Activated naive CD8-positive, alpha-beta T cell treated with anti-CD3 and anti-CD28 coated beads for 36 hours (primary cell): Measurements from ENCODE around the gene LRRC10. TPM values are rescaled to one million over a fixed set of nuclear protein-coding genes. Genes with fewer than 3 reads are reported as not detected.
A peak's percentile ranks its signal among the peaks of the same experiment; 100 is the strongest.

Experiments used
- DNase-seq: peaks from one replicate; pipeline ENCODE4 v3.0.0; 2021
- H3K27ac Mint-ChIP-seq: one replicate; pipeline ENCODE4 v1.8.0; 2022; ENCODE audit warnings: mild to moderate bottlenecking, moderate library complexity, mixed read lengths
- H3K27me3 Mint-ChIP-seq: one replicate; pipeline ENCODE4 v1.8.0; 2022; ENCODE audit warnings: mild to moderate bottlenecking, mixed read lengths
- H3K36me3 Mint-ChIP-seq: one replicate; pipeline ENCODE4 v1.8.0; 2021; ENCODE audit warnings: mild to moderate bottlenecking, mixed read lengths
- H3K4me1 Mint-ChIP-seq: one replicate; pipeline ENCODE4 v1.8.0; 2021; ENCODE audit warnings: mixed read lengths
- H3K4me3 Mint-ChIP-seq: one replicate; pipeline ENCODE4 v1.8.0; 2022; ENCODE audit warnings: mild to moderate bottlenecking, moderate library complexity, mixed read lengths
- H3K9me3 Mint-ChIP-seq: one replicate; pipeline ENCODE4 v1.8.0; 2022; ENCODE audit warnings: mixed read lengths
- total RNA-seq, 2 experiments: library from RNA; stranded (reverse); gene quantifications; one replicate each; pipeline ENCODE4 v1.2.3, GENCODE V29; 2021

The LRRC10 gene
- total RNA-seq, 2 experiments from 2014 or later: not detected

DNA sequence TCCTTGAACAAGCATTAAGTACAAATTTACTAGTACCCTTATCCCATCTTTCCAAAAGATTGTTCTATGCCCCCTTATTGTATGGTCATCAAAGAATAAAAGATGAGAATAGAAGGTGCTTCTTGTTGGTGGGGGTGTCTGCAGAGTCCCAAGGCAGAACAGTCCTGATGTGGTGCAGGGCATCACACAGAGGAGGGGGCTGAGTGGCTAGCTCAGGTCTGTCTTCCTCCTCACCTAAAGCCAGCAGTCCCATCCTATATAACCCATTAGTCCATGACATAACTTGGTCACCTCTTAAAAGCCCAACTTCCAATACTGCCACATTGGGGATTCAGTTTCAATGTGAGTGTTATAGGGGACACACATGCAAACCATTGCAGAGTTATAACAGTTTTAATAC lies 9.9 kb downstream of the LRRC10 start:
- Mint-ChIP-seq H3K27ac (no peak overlapping the region), H3K9me3 (no peaks in the 10 kb centered on the region), H3K27me3 (no peaks in the 10 kb centered on the region), H3K4me3 (no peak overlapping the region), H3K4me1 (peaks cover 12% of the 10 kb centered on the region), H3K36me3 (peaks cover 37% of the 10 kb centered on the region)
- no peak for DNase-seq

DNA sequence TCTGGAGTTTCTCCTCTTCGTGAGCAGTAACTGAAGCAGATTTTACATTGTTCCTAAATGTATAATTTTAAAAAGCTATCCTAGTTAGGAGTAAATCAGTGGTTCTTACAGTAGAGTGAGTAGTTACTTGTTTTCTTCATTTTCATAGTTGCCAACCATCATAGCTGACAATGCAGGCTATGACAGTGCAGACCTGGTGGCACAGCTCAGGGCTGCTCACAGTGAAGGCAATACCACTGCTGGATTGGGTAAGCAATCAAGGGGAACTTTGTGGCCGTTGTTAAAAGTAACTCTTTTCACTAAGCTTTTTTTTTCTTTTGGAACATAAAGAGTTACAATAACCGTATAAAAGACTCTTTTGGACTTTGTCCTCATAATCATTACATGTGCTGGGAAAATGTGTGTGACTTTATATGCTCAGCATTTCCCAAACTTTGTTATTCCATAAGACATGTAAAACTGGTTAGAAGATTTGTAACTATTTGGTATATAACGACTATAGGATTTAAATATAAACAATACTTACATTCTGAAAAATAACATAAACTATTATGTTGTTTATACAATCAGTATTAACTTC lies 12.4 kb downstream of the LRRC10 start:
- no peak overlapping the region for H3K27ac Mint-ChIP-seq
- no peaks in the 10 kb centered on the region for H3K9me3 Mint-ChIP-seq
- no peaks in the 10 kb centered on the region for H3K27me3 Mint-ChIP-seq
- DNase-seq: no peak
- peaks cover 20% of the 10 kb centered on the region for H3K4me1 Mint-ChIP-seq
- no peak overlapping the region for H3K4me3 Mint-ChIP-seq
- peaks cover 48% of the 10 kb centered on the region for H3K36me3 Mint-ChIP-seq

DNA sequence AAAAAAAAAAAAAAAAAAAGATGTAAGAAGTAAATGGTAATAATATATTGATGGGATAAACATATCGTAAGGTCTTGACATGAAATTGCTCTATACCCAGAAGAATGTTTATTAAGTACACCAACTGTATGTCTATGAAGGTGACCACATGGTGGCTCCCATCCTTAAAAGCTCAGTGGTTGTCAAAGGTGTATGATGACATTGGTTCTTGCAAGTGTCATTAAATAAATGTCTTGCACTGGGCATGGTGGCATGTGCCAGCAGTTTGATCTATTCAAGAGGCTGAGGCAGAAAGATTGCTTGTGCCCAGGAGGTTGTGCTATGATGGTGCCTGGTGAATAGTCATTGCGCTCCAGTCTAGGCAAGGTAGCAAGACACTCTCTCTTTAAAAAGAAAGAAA lies 15.0 kb downstream of the LRRC10 start:
- H3K27ac Mint-ChIP-seq: no peak overlapping the region

DNA sequence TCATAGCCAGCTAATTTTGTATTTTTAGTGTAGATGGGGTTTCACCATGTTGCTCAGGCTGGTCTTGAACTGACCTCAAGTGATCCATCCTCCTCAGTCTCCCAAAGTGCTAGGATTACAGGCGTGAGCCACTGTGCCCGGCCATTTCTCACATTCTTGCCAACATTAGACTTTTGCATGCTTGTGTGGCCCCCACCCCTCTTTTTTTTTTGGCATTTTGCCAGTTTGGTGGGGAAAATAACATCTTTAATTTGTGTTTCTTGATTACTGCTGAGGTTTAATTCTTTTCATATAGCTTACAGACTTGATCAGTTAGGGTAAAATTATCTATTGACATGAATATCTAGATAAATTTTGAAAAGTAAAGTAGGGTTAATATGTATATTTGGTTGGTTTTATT lies 21.6 kb downstream of the LRRC10 start:
- Mint-ChIP-seq H3K27ac (peak overlapping the region; percentile 25), H3K36me3 (peaks cover 56% of the 10 kb centered on the region), H3K4me3 (no peak overlapping the region), H3K4me1 (peaks cover 37% of the 10 kb centered on the region), H3K27me3 (no peaks in the 10 kb centered on the region), H3K9me3 (no peaks in the 10 kb centered on the region)
- no peak for DNase-seq

More for the DNA sequence above, 15.0 kb downstream of the LRRC10 start:
- no peaks in the 10 kb centered on the region for H3K9me3 Mint-ChIP-seq
- no peaks in the 10 kb centered on the region for H3K27me3 Mint-ChIP-seq
- peaks cover 40% of the 10 kb centered on the region for H3K36me3 Mint-ChIP-seq
- peaks cover 27% of the 10 kb centered on the region for H3K4me1 Mint-ChIP-seq
- no peak for DNase-seq
- no peak overlapping the region for H3K4me3 Mint-ChIP-seq

DNA sequence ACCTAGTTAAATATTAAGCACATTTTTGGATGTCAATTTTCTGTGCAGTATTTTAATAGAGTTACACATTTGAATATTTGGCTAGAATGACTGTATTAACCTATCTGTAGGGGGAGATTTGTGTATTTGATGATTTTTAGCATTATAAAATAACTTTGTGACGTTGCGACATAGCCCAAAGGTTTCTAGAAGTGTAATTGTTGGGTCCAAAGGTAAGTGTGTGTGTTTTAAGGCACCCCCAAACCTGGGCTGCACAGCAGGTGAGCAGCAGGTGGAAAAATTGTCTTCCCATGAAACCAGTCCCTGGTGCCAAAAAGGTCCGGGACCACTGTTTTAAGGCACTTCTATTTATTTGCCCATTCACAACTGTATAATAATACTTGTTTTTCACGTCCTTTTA lies 22.2 kb downstream of the LRRC10 start:
- no peak overlapping the region for H3K27ac Mint-ChIP-seq
- no peaks in the 10 kb centered on the region for H3K27me3 Mint-ChIP-seq
- H3K4me1 Mint-ChIP-seq: peaks cover 34% of the 10 kb centered on the region
- peaks cover 51% of the 10 kb centered on the region for H3K36me3 Mint-ChIP-seq
- no peak overlapping the region for H3K4me3 Mint-ChIP-seq
- no peak for DNase-seq
- H3K9me3 Mint-ChIP-seq: no peaks in the 10 kb centered on the region

DNA sequence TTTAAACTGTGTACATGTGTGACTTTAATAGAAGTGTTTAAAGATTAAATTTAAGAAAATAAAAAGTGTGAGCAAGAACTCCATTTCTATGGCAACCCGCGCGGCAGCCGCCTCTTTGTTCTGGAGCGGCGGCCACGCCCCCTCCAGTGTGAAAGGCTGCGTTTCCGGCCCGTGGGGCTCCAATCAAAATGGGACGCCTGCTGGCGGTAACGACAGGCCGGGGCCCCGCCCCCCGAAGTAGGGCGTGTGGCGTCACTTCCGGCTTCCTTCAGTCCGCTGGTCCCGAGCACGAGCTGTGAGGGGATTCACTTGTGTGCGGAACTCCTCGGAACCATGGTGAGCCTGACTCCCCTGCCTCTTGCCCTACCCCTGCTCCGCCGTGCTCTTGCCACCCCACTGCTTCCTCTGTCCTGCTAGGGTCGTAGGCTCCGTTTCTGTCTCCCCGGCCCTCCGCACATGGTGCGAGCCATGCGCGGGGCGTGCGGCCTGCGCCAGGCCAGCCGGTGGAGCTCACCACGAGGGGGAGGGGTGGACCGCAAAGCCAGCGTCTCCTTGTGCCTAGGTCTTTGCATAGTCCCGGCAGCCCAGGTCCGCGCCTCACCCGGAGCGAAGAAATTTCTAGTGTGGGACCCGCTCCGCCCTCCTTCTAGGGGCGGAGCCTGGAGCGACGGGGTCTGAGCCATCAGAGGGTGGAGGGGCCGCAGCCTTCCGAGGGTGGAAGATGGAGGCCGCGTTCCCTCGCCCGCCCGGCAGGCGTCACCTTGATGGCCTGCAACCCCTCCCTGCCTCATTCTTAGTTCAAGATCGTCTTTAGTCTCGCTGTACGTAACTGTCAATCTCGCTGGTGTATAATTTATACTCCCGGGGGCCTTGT lies 25.3 kb downstream of the LRRC10 start, which contains the start of gene CCT2:
Gene CCT2, plus strand, starts transcription at position 271 of the 874 bp plus-strand sequence. Its CDS starts 63 bp downstream, at position 334.
- DNase-seq: peak; percentile 96
- peaks cover 24% of the 10 kb centered on the region for H3K4me1 Mint-ChIP-seq
- no peaks in the 10 kb centered on the region for H3K9me3 Mint-ChIP-seq
- H3K27me3 Mint-ChIP-seq: no peaks in the 10 kb centered on the region
- peak within 1 kb of the TSS; percentile 99 for H3K27ac Mint-ChIP-seq
- H3K36me3 Mint-ChIP-seq: peaks cover 34% of the 10 kb centered on the region
- H3K4me3 Mint-ChIP-seq: peak within 1 kb of the TSS; percentile 89

DNA sequence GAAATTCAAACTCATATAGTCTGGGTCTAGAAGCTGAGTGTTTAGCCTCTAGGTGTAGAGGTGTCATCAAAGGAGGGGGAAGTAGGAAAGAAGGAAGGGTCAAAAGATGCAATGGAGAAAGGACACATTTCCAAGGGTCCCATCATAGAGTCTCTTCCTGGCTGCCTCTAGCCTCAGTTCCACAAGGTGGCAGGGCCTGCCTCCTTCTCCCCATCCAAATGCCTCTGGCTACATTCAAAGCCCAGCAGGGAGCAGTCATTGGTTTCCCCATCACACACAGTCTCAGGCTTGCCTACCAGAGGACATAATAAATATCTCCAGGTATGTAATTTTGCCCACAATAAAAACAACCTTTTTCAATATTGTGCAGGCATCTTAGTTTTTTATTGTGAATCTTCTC lies 27.5 kb downstream of the LRRC10 start:
- peaks cover 13% of the 10 kb centered on the region for H3K36me3 Mint-ChIP-seq
- H3K27me3 Mint-ChIP-seq: no peaks in the 10 kb centered on the region
- H3K9me3 Mint-ChIP-seq: no peaks in the 10 kb centered on the region
- no peak overlapping the region for H3K4me3 Mint-ChIP-seq
- H3K4me1 Mint-ChIP-seq: peaks cover 10% of the 10 kb centered on the region
- H3K27ac Mint-ChIP-seq: no peak overlapping the region
- DNase-seq: no peak

DNA sequence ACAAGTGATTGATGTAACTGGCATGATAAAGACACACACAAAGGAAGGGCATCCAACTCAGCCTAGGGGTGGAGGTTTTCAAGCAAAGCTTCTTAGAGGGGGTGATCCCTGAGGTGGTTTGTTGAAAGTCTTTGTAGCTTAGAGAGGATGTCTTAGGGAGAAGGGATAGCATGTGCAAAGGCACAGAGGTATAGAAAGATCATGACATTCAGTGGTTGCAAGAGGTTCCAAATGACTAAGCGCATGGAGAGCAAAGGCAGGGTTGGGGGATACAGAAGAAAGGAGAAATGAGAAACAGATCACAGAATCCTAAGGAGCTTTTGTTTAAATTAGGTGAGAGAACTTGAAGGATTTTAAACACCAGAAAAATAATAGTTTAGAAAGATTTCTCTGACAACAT lies 30.6 kb downstream of the LRRC10 start:
- Mint-ChIP-seq H3K4me3 (no peak overlapping the region), H3K9me3 (no peaks in the 10 kb centered on the region), H3K36me3 (peaks cover 1% of the 10 kb centered on the region), H3K4me1 (peaks cover 5% of the 10 kb centered on the region), H3K27me3 (no peaks in the 10 kb centered on the region), H3K27ac (no peak overlapping the region)
- DNase-seq: no peak

DNA sequence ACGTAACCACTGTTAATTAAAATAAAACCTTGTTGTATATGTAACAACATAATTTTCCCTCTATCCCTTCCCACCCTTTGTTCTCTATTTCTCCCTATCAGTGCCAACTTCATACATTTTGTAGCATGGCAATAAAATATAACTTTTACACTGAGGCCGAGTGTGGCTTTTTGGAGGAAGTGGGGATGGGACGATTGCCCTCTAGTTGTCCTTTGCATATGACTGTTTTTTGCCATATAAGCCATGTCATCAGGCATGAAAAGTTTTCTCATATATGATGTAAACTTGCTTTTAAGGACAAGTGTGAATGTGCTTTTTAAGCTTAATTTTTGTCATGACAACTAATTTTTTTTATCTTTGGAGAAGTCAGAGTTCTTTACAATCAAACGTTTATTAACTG lies 31.7 kb downstream of the LRRC10 start:
- Mint-ChIP-seq H3K27ac (no peak overlapping the region), H3K36me3 (peaks cover 3% of the 10 kb centered on the region), H3K27me3 (no peaks in the 10 kb centered on the region), H3K4me1 (peaks cover 6% of the 10 kb centered on the region), H3K9me3 (no peaks in the 10 kb centered on the region), H3K4me3 (no peak overlapping the region)
- no peak for DNase-seq

DNA sequence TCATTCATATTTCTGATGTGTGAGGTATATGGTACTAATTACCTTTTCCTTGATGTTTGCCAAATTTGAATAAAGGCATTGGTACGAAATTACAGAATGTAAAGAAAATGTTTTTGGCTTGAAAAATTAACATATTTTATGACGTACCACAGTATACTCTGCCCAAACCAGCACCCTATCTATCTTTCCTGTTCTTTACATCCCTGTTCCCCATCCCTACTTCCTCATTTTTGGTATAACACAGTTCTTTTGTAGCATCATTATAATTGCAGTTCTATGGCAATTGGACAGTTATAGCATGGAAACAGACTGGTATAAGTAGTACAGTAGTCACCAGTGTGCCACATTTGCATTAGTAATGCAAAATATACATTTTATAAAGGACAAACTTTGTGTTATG lies 32.4 kb downstream of the LRRC10 start:
- Mint-ChIP-seq H3K36me3 (peaks cover 6% of the 10 kb centered on the region), H3K4me3 (no peak overlapping the region), H3K27ac (no peak overlapping the region), H3K9me3 (no peaks in the 10 kb centered on the region), H3K4me1 (peaks cover 9% of the 10 kb centered on the region), H3K27me3 (no peaks in the 10 kb centered on the region)
- DNase-seq: no peak

DNA sequence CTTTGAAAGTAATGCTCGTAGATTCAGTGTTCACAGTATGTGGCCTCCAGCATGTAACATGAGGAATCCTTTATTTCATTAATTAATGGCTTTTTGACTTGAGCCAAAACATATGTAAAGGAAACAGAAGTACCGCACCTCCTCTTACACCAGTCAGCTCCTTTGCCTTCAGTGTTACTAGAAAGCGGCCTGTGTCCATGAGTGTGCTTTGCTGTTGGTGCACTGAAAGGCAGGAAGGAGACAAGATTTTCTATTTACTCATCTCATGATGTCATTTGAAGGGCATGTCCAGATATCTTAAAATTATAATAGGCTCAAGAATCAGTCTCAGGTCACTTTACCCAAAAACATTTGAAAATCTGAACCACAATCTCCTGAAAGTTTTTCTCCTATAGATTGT lies 35.4 kb downstream of the LRRC10 start:
- Mint-ChIP-seq H3K4me1 (peaks cover 9% of the 10 kb centered on the region), H3K36me3 (peaks cover 9% of the 10 kb centered on the region), H3K27me3 (no peaks in the 10 kb centered on the region), H3K4me3 (no peak overlapping the region), H3K9me3 (no peaks in the 10 kb centered on the region), H3K27ac (no peak overlapping the region)
- no peak for DNase-seq

DNA sequence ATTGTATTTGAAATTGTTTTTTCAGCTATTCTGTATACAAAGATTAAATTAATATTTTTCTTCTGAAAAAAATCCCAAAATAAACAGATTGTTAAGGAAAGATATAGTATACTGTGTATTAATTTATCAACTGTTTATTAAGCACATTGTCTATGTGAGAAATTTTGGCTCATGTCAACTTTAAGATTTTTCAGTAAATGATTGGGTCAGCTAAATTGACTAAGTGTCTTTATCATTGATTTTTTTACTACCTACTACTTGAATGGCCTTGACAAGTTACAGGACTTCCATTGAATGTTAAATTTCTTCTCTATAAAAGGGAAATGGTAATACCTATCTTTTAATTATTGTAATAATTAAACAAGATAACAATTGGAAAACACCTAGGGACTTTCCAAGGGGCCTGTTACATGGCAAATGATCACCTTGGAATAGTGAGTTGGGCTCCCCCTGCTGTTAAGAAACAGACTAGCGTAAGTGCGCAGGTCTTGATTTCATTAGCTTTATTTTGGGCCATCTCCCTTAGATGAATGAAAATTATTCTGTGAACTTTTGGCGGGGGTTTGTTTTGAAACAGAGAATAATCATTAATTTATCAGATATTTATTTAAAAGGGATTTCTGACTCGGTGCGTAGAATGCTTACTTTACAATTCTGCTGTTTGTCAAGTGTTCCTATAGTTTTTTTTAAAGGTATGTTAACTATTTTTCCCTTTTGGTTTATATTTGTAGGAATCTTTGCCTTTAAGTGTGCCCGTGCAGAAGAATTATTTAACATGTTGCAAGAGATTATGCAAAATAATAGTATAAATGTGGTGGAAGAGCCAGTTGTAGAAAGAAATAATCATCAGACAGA lies 39.9 kb downstream of the LRRC10 start:
- Mint-ChIP-seq H3K9me3 (no peaks in the 10 kb centered on the region), H3K27me3 (no peaks in the 10 kb centered on the region), H3K27ac (no peak overlapping the region), H3K4me3 (no peak overlapping the region), H3K36me3 (peaks cover 8% of the 10 kb centered on the region), H3K4me1 (peaks cover 6% of the 10 kb centered on the region)
- peak; percentile 43 for DNase-seq

DNA sequence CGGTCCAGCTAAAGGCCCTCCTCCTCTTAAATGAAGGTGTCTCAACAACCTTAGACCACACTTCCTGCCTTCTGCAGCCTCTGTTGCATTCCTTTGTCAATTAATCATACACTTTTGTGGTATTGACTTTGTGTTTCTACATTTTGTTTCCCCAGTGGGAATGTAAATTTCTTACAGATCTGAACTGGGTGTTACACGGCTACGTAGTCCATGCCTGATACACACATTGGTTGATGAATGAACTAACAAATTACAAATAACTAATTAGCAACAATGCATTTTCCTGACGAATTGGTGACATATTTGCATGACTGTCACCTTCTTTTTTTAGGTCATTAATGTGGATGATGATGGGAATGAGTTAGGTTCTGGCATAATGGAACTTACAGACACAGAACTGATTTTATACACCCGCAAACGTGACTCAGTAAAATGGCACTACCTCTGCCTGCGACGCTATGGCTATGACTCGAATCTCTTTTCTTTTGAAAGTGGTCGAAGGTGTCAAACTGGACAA lies 40.6 kb downstream of the LRRC10 start:
- peaks cover 8% of the 10 kb centered on the region for H3K36me3 Mint-ChIP-seq
- H3K27ac Mint-ChIP-seq: no peak overlapping the region
- H3K4me3 Mint-ChIP-seq: no peak overlapping the region
- H3K4me1 Mint-ChIP-seq: peaks cover 6% of the 10 kb centered on the region
- H3K27me3 Mint-ChIP-seq: no peaks in the 10 kb centered on the region
- no peak for DNase-seq
- no peaks in the 10 kb centered on the region for H3K9me3 Mint-ChIP-seq

DNA sequence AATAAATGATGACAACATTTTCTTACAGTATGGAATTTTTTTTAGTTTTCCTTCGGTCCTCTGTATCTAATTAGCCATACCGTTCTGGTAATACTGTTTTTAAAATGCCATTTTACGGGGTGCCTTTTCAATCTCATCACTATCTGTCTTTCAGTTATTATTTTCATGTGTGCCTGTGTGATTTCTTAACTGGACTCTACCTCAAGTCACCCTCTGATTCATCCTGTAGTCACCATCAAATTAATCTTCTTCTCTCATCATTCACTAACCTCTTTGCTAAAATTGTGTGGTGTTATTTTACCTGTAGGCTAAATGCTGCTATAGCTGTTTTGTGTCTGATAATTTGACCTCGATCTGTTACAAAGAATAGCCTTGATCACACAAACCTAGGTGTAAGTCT lies 41.5 kb downstream of the LRRC10 start:
- Mint-ChIP-seq H3K9me3 (no peaks in the 10 kb centered on the region), H3K36me3 (peaks cover 7% of the 10 kb centered on the region), H3K27ac (no peak overlapping the region), H3K4me3 (no peak overlapping the region), H3K27me3 (no peaks in the 10 kb centered on the region), H3K4me1 (peaks cover 4% of the 10 kb centered on the region)
- no peak for DNase-seq

DNA sequence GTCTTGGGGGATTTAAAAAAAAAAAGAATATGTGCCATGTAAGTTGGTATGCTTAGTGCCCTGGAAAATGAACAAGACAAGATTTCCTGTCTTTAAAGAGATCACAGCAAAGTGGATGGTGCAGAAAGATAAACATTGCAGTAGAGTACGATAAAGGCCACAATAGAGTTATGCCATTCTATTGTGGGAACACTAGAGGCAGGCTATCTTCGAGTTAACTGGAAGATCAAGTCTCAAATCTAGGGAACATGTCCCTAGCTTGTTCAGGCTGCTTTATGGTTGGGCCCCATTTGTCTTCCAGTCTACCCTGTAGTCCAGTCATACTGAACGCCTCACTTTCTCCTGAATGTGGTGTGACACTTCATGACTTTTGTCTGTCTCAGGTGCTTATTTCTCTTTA lies 44.1 kb downstream of the LRRC10 start:
- no peak overlapping the region for H3K27ac Mint-ChIP-seq
- no peak for DNase-seq
- H3K4me3 Mint-ChIP-seq: no peak overlapping the region
- H3K4me1 Mint-ChIP-seq: no peaks in the 10 kb centered on the region
- H3K9me3 Mint-ChIP-seq: no peaks in the 10 kb centered on the region
- peaks cover under 1% of the 10 kb centered on the region for H3K36me3 Mint-ChIP-seq
- H3K27me3 Mint-ChIP-seq: no peaks in the 10 kb centered on the region
